GM11168 (cell line): ENCODE measurements around the gene CLDND1.

Source experiments
- in situ Hi-C: fragments of 300-500 bp; cut with MboI; formaldehyde crosslinking; loops from one replicate; pipeline ENCODE4 v1.12.0; 2022; ENCODE audit warnings: low sequenced_read_pairs; ENCODE audit not compliant: unreplicated experiment

CLDND1 gene

GRCh38 chr3:98521897-98522543 is 682 bp downstream of the CLDND1 start:
- in situ Hi-C loops: loop anchor here (25.0 kb wide), 1 partner anchor 160 kb away; the partner anchor contains the start of gene OR5K4

- in situ Hi-C loops: loop anchor here (25.0 kb wide), 1 partner anchor 157 kb away; the partner anchor contains the start of gene OR5K4
These were observed 3.4 kb downstream of the CLDND1 start for GRCh38 chr3:98519351-98519750.

- in situ Hi-C loops: loop anchor here (25.0 kb wide), 1 partner anchor 157 kb away; the partner anchor contains the start of gene OR5K4
These were observed 3.9 kb downstream of the CLDND1 start for GRCh38 chr3:98518816-98519215.

- in situ Hi-C loops: loop anchor here (25.0 kb wide), 1 partner anchor 153 kb away; the partner anchor contains the start of gene OR5K4
These were observed 7.8 kb downstream of the CLDND1 start for GRCh38 chr3:98514948-98515347.

- in situ Hi-C loops: loop anchor here (25.0 kb wide), 1 partner anchor 151 kb away; the partner anchor contains the start of gene OR5K4
These were observed 9.0 kb downstream of the CLDND1 start for GRCh38 chr3:98513736-98514135.

GRCh38 chr3:98513091-98513511 is 9.6 kb downstream of the CLDND1 start:
- in situ Hi-C loops: loop anchor here (25.0 kb wide), 1 partner anchor 151 kb away; the partner anchor contains the start of gene OR5K4

GRCh38 chr3:98512576-98512975 is 10.1 kb downstream of the CLDND1 start:
- in situ Hi-C loops: loop anchor here (25.0 kb wide), 1 partner anchor 150 kb away; the partner anchor contains the start of gene OR5K4

GRCh38 chr3:98508582-98508981 is 14.1 kb downstream of the CLDND1 start:
- in situ Hi-C loops: loop anchor here (25.0 kb wide), 1 partner anchor 146 kb away; the partner anchor contains the start of gene OR5K4

- in situ Hi-C loops: loop anchor here (25.0 kb wide), 1 partner anchor 142 kb away; the partner anchor contains the start of gene OR5K4
These were observed 18.2 kb downstream of the CLDND1 start for GRCh38 chr3:98504539-98504938.

- in situ Hi-C loops: loop anchor here (25.0 kb wide), 1 partner anchor 140 kb away; the partner anchor contains the start of gene OR5K4
These were observed 20.7 kb downstream of the CLDND1 start for GRCh38 chr3:98501863-98502576.

- in situ Hi-C loops: loop anchor here (25.0 kb wide), 1 partner anchor 139 kb away; the partner anchor contains the start of gene OR5K4
These were observed 21.4 kb downstream of the CLDND1 start for GRCh38 chr3:98501270-98501669.

GRCh38 chr3:98500019-98500418 is 22.7 kb downstream of the CLDND1 start:
- in situ Hi-C loops: loop anchor here (25.0 kb wide), 1 partner anchor 138 kb away; the partner anchor contains the start of gene OR5K4

GRCh38 chr3:98497381-98497780 is 25.3 kb downstream of the CLDND1 start, which contains the start of gene OR5K2:
TSS of gene OR5K2 (plus strand) at chr3:98497681. CDS start at chr3:98497681, 0 bp downstream.
- in situ Hi-C loops: no loop called here

GRCh38 chr3:98483626-98484025 is 39.1 kb downstream of the CLDND1 start:
- in situ Hi-C loops: no loop called here

GRCh38 chr3:98482717-98483482 is 39.8 kb downstream of the CLDND1 start:
- in situ Hi-C loops: no loop called here
